Tibial nerve (tissue), 4 donors: Measurements from ENCODE around the gene CCDC40. TPM values are rescaled to one million over a fixed set of nuclear protein-coding genes. Genes with fewer than 3 reads are reported as not detected.
A peak's percentile ranks its signal among the peaks of the same experiment; 100 is the strongest.

Experiments used
- DNase-seq, 2 donors: peaks; one replicate each; pipeline ENCODE4 v3.0.0-alpha.2; 2019; ENCODE audit warnings: low spot score in 2 of 2
- H3K27ac ChIP-seq, 4 donors: fragments of 200-600 bp; sonication (generic) in 3 of 4; one replicate each; pipeline ENCODE4 v1.5.1; 2017 to 2019; ENCODE audit warnings: mild to moderate bottlenecking in 1 of 4
- H3K27me3 ChIP-seq, 2 donors: fragments of 200-600 bp; sonication (generic) in 1 of 2; one replicate each; pipeline versions ENCODE4 v1.5.1 to v1.6.0; 2017 to 2019
- H3K36me3 ChIP-seq, 3 donors: fragments of 200-600 bp; sonication (generic); one replicate each; pipeline ENCODE4 v1.5.1; 2018 to 2019
- H3K4me1 ChIP-seq, 4 donors: fragments of 200-600 bp; sonication (generic) in 3 of 4; one replicate each; pipeline ENCODE4 v1.5.1; 2017 to 2019
- H3K4me3 ChIP-seq, 4 donors: fragments of 200-600 bp; sonication (generic) in 3 of 4; one replicate each; pipeline ENCODE4 v1.5.1; 2017 to 2019; ENCODE audit warnings: mild to moderate bottlenecking in 1 of 4, moderate library complexity in 1 of 4
- H3K9me3 ChIP-seq, 4 donors: fragments of 200-600 bp; sonication (generic) in 3 of 4; one replicate each; pipeline ENCODE4 v1.5.1; 2017 to 2019
- EP300 ChIP-seq, 2 donors: sonication (generic); formaldehyde crosslinking; IDR thresholded peaks; one replicate each; pipeline ENCODE4 v1.6.1; 2017; ENCODE audit warnings: antibody characterized with exemption in 2 of 2, mild to moderate bottlenecking in 1 of 2
- POLR2A ChIP-seq, 2 donors: fragments of 450-650 bp; IDR thresholded peaks; one replicate each; pipeline ENCODE4 v1.6.1; 2017; ENCODE audit warnings: antibody characterized with exemption in 2 of 2, mild to moderate bottlenecking in 2 of 2, moderate library complexity in 2 of 2
- WGBS, 2 donors: methylation state at CpG; one replicate each; pipeline ENCODE4 v1.1.5; 2018; 5-methylcytosine and 5-hydroxymethylcytosine counted together
- total RNA-seq, 4 donors: library from RNA; depleted of rRNA; stranded (reverse); fragments of >200 nt; gene quantifications; one replicate each; pipeline ENCODE4 v1.1.0, GENCODE V29; 2016
- TF ChIP-seq, protein P1 (sequence below), 5 experiments: fragments of 200-600 bp in 3 of 5; fragments of 450-650 bp in 2 of 5; sonication (generic) in 3 of 5; IDR thresholded peaks; one replicate each; pipeline ENCODE4 v1.5.1; 2016 to 2019; ENCODE audit warnings: antibody characterized with exemption in 5 of 5, mild to moderate bottlenecking in 3 of 5, moderate library complexity in 2 of 5

CCDC40 gene
- total RNA-seq, 4 donors from 2014 or later, result 7.1 to 13.8 (median 12.0) TPM

DNA sequence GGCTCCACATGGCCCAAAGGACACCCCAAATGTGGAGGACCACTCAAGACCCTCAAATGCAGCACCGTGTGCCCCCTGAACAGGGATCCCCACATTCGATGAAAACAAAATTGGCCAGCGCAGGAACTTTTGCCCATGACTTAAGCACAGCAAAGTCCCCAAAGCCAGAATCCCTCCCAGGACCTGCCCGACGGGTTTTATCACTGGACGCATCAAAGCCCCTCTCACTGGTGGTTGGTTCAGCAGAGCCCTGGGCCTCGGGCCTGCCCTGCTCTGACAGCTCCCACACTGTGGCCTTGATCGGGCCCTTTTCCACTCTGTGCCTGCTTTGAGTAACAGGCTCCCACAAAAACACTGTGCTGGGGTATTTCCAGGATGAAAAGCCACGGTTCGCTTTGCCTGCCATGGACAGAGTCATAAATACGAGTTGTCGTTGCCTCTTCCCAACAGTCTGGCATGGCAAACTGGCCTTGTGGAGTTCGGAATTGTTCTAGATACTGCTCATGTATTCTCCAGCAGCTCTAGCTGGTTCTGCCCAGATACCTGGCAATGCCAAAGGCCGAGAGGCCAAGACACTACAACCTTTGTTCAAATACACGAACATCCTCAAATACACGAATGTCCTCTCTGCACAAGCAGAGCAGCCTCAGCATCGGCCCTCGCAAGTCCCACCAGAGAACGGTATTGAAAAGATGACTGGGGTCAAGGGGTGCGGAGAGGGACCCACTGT is 47.2 kb upstream of the CCDC40 start:
- WGBS, 2 donors, result 92 to 96% methylated on average over 19 to 20 of the region's 20 CpGs
- Histone ChIP-seq H3K4me3 (no peak overlapping the region), H3K36me3 (no peaks in the 10 kb centered on the region), H3K27me3 (no peaks in the 10 kb centered on the region), H3K27ac (peak overlapping the region in 1 of 4 donors; percentile 66), H3K9me3 (no peaks in the 10 kb centered on the region), H3K4me1 (peaks cover 3 to 71% (median 43%) of the 10 kb centered on the region in 4 donors)
- no peak for DNase-seq
- no peak for TF ChIP-seq EP300 (IDR thresholded peaks at IDR 0.05)
- TF ChIP-seq POLR2A (IDR thresholded peaks at IDR 0.05), result no peak
- TF ChIP-seq, protein P1, sequence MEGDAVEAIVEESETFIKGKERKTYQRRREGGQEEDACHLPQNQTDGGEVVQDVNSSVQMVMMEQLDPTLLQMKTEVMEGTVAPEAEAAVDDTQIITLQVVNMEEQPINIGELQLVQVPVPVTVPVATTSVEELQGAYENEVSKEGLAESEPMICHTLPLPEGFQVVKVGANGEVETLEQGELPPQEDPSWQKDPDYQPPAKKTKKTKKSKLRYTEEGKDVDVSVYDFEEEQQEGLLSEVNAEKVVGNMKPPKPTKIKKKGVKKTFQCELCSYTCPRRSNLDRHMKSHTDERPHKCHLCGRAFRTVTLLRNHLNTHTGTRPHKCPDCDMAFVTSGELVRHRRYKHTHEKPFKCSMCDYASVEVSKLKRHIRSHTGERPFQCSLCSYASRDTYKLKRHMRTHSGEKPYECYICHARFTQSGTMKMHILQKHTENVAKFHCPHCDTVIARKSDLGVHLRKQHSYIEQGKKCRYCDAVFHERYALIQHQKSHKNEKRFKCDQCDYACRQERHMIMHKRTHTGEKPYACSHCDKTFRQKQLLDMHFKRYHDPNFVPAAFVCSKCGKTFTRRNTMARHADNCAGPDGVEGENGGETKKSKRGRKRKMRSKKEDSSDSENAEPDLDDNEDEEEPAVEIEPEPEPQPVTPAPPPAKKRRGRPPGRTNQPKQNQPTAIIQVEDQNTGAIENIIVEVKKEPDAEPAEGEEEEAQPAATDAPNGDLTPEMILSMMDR (IDR thresholded peaks at IDR 0.05), result no peak

DNA sequence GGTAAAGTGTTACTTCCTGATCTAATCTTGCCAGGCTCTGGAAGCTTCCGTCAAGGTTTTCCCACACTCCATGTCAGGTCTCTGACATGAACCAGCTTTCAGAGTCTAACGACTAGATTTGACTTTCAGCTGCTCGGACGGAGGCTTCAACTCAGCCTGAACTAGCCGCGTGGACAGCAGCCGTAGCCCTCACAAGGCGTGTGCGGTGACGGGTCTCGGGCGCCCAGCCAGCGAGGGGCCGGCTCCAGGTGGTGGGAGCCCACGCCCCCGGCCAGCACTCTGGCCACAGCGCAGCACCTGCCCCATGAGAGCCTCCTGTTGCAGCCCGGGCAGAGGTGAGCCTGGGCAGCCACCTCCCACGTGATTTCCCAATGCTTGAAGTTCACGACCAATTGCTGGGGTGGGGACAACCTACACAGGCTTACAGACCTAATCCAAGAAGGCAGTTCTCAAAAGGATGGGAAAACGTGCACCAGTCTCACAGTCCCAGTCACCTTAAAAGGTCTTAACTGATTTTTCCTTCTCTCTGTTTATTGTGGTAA is 46.3 kb upstream of the CCDC40 start:
- Histone ChIP-seq H3K27ac (no peak overlapping the region), H3K4me3 (no peak overlapping the region), H3K27me3 (no peaks in the 10 kb centered on the region), H3K9me3 (no peaks in the 10 kb centered on the region), H3K36me3 (no peaks in the 10 kb centered on the region), H3K4me1 (peaks cover 3 to 72% (median 45%) of the 10 kb centered on the region in 4 donors)
- TF ChIP-seq, protein P1 (IDR thresholded peaks at IDR 0.05), result no peak
- TF ChIP-seq POLR2A (IDR thresholded peaks at IDR 0.05) (no peak), EP300 (IDR thresholded peaks at IDR 0.05) (no peak)
- DNase-seq, result no peak
- WGBS, 2 donors, result 76 to 82% methylated on average over 19 to 21 of the region's 21 CpGs

DNA sequence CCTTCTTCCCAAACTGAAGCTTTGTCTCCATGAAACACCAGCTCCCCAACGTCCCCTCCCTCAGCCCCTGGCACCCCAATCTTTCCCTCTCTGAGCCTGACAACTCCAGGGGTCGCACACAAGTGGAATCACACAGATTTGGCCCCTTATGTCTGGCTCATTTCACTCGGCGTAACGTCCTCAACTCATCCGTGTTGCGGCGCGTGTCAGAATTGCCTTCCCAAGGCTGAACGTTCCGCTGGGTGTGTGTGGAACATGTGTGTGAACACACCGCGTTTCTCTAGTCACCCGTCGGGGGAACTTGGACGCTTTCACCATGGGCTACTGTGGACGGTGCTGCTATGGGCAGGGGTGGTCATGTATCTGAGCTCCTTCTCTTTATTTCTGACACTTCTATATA is 45.7 kb upstream of the CCDC40 start:
- no peak for DNase-seq
- Histone ChIP-seq H3K27me3 (no peaks in the 10 kb centered on the region), H3K27ac (no peak overlapping the region), H3K9me3 (no peaks in the 10 kb centered on the region), H3K4me3 (no peak overlapping the region), H3K36me3 (no peaks in the 10 kb centered on the region), H3K4me1 (peaks cover 3 to 72% (median 45%) of the 10 kb centered on the region in 4 donors)
- 81 to 86% methylated on average over 17 of the region's 17 CpGs for WGBS, 2 donors
- TF ChIP-seq, protein P1 (IDR thresholded peaks at IDR 0.05), result no peak
- no peak for TF ChIP-seq EP300 (IDR thresholded peaks at IDR 0.05)
- no peak for TF ChIP-seq POLR2A (IDR thresholded peaks at IDR 0.05)

DNA sequence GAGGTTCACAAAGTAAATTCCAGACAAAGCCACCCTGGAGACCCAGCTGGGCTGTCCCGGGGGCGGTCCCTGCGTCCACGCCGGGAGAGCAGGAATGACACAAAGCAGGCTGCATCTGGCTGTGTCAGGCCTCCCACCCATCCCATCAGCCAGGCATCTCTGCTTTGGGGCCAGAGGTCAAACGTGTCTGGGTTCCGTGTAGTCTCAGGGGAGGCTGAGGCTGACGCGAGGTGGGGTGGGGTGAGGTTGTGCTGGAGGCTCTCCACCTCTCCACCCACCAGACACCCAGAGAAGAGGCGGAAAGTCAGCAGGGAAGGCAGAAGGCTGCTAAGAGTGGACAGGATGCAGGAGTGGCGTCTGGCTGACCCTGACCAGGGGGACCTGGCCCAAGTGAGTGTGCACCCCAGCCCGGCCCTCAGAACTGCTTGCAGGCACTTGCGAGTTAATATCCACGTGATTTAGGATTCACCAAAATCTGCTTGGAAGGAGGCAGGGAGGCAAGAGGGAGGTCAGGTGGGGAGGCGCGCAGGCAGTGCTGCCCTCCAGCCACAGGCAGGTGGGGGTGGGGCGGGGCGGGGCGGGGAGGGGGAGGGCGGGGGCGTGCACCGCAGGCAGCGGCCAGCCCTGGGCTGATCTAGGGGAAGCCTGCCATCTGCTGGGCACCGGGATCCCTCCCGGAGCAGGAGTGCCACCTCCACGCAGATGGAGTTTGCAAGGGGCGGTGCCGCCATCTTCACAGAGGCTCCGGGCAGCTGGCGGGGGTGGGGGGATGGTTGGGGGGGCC is 45.1 kb upstream of the CCDC40 start:
- Histone ChIP-seq H3K27me3 (no peaks in the 10 kb centered on the region), H3K27ac (peak overlapping the region in 2 of 4 donors; percentile 31 to 69), H3K9me3 (no peaks in the 10 kb centered on the region), H3K36me3 (no peaks in the 10 kb centered on the region), H3K4me1 (peaks cover 3 to 70% (median 44%) of the 10 kb centered on the region in 4 donors), H3K4me3 (peak overlapping the region; percentile 20 to 46 (median 40))
- 24 to 31% methylated on average over 17 to 24 of the region's 30 CpGs for WGBS, 2 donors
- peak; percentile 40 to 59 for DNase-seq
- TF ChIP-seq EP300 (IDR thresholded peaks at IDR 0.05), result no peak
- TF ChIP-seq POLR2A (IDR thresholded peaks at IDR 0.05), result no peak
- TF ChIP-seq, protein P1 (IDR thresholded peaks at IDR 0.05), result peak in 4 of 5 experiments; percentile 41 to 76 (median 66)
